ENCODE measurements around the gene PIK3AP1.
A peak's percentile ranks its signal among the peaks of the same experiment; 100 is the strongest.

The PIK3AP1 gene

GRCh38 chr10:96606946-96607345 is 113.4 kb downstream of the PIK3AP1 start:
- in situ Hi-C loops (cut with HindIII; ENCODE audit: low pct_ligation_motif_present, low pct_unique_long_range_greater_than_20kb, low sequenced_read_pairs) = no loop called here
- DNase-seq = no peak

GRCh38 chr10:96606216-96606615 is 114.1 kb downstream of the PIK3AP1 start:
- in situ Hi-C loops (cut with HindIII; ENCODE audit: low pct_ligation_motif_present, low pct_unique_long_range_greater_than_20kb, low sequenced_read_pairs) = no loop called here
- DNase-seq = peak; percentile 72

GRCh38 chr10:96600337-96600736 is 120.0 kb downstream of the PIK3AP1 start:
- DNase-seq = no peak
- in situ Hi-C loops (cut with HindIII; ENCODE audit: low pct_ligation_motif_present, low pct_unique_long_range_greater_than_20kb, low sequenced_read_pairs) = no loop called here

GRCh38 chr10:96598846-96599245 is 121.5 kb downstream of the PIK3AP1 start:
- in situ Hi-C loops (cut with HindIII; ENCODE audit: low pct_ligation_motif_present, low pct_unique_long_range_greater_than_20kb, low sequenced_read_pairs) = no loop called here
- no peak for DNase-seq

GRCh38 chr10:96596422-96597407 is 123.6 kb downstream of the PIK3AP1 start:
- no peak for DNase-seq
- in situ Hi-C loops (cut with HindIII; ENCODE audit: low pct_ligation_motif_present, low pct_unique_long_range_greater_than_20kb, low sequenced_read_pairs) = no loop called here

- DNase-seq = no peak
- in situ Hi-C loops (cut with HindIII; ENCODE audit: low pct_ligation_motif_present, low pct_unique_long_range_greater_than_20kb, low sequenced_read_pairs) = no loop called here
Measured at GRCh38 chr10:96595741-96596140, 124.6 kb downstream of the PIK3AP1 start.

- in situ Hi-C loops (cut with HindIII; ENCODE audit: low pct_ligation_motif_present, low pct_unique_long_range_greater_than_20kb, low sequenced_read_pairs) = no loop called here
- DNase-seq = no peak
Measured at GRCh38 chr10:96591946-96592345, 128.4 kb downstream of the PIK3AP1 start.

GRCh38 chr10:96588616-96589419 is 131.5 kb downstream of the PIK3AP1 start:
- in situ Hi-C loops (cut with HindIII; ENCODE audit: low pct_ligation_motif_present, low pct_unique_long_range_greater_than_20kb, low sequenced_read_pairs) = no loop called here
- peak; percentile 52 for DNase-seq

GRCh38 chr10:96588060-96588554 is 132.2 kb downstream of the PIK3AP1 start:
- in situ Hi-C loops (cut with HindIII; ENCODE audit: low pct_ligation_motif_present, low pct_unique_long_range_greater_than_20kb, low sequenced_read_pairs) = no loop called here
- peak; percentile 66 for DNase-seq

GRCh38 chr10:96587264-96588059 is 132.9 kb downstream of the PIK3AP1 start:
- DNase-seq = peak; percentile 73
- in situ Hi-C loops (cut with HindIII; ENCODE audit: low pct_ligation_motif_present, low pct_unique_long_range_greater_than_20kb, low sequenced_read_pairs) = no loop called here

- in situ Hi-C loops (cut with HindIII; ENCODE audit: low pct_ligation_motif_present, low pct_unique_long_range_greater_than_20kb, low sequenced_read_pairs) = no loop called here
- DNase-seq = peak; percentile 90
Measured at GRCh38 chr10:96586419-96587263, 133.7 kb downstream of the PIK3AP1 start, which contains the start of gene TM9SF3. Gene TM9SF3, minus strand, starts transcription at chr10:96587012. Its CDS starts 177 bp downstream, at chr10:96586835.

- DNase-seq = peak; percentile 15
- in situ Hi-C loops (cut with HindIII; ENCODE audit: low pct_ligation_motif_present, low pct_unique_long_range_greater_than_20kb, low sequenced_read_pairs) = no loop called here
Measured at GRCh38 chr10:96585736-96586418, 134.4 kb downstream of the PIK3AP1 start.

- in situ Hi-C loops (cut with HindIII; ENCODE audit: low pct_ligation_motif_present, low pct_unique_long_range_greater_than_20kb, low sequenced_read_pairs) = no loop called here
Measured at GRCh38 chr10:96584474-96584873, 135.8 kb downstream of the PIK3AP1 start.

GRCh38 chr10:96584035-96584434 is 136.3 kb downstream of the PIK3AP1 start:
- DNase-seq = no peak
- in situ Hi-C loops (cut with HindIII; ENCODE audit: low pct_ligation_motif_present, low pct_unique_long_range_greater_than_20kb, low sequenced_read_pairs) = no loop called here

More at GRCh38 chr10:96584474-96584873, 135.8 kb downstream of the PIK3AP1 start:
- no peak for DNase-seq

- no peak for DNase-seq
- in situ Hi-C loops (cut with HindIII; ENCODE audit: low pct_ligation_motif_present, low pct_unique_long_range_greater_than_20kb, low sequenced_read_pairs) = no loop called here
Measured at GRCh38 chr10:96579133-96579532, 141.2 kb downstream of the PIK3AP1 start.

- in situ Hi-C loops (cut with HindIII; ENCODE audit: low pct_ligation_motif_present, low pct_unique_long_range_greater_than_20kb, low sequenced_read_pairs) = no loop called here
- DNase-seq = no peak
Measured at GRCh38 chr10:96578633-96579032, 141.7 kb downstream of the PIK3AP1 start.

- in situ Hi-C loops (cut with HindIII; ENCODE audit: low pct_ligation_motif_present, low pct_unique_long_range_greater_than_20kb, low sequenced_read_pairs) = no loop called here
- no peak for DNase-seq
Measured at GRCh38 chr10:96578022-96578421, 142.3 kb downstream of the PIK3AP1 start.

Measured in ACHN (cell line).